NCI-H526 (cell line): ENCODE results near the gene MRPL33.
A peak's percentile ranks its signal among the peaks of the same experiment; 100 is the strongest.
"Not testable (repeated sequence)": the region's sequence is repeated elsewhere in the genome, so short reads cannot be mapped to it uniquely, and the experiment has no call there.

Experiments
- DNase-seq, 2 experiments: peaks; one replicate each; lab custom pipeline; 2025; lab: John Stamatoyannopoulos, UW

Gene MRPL33

GRCh38 chr2:27741673-27742072 lies 29.8 kb upstream of the MRPL33 start:
- DNase-seq: no peak

GRCh38 chr2:27742571-27742970 lies 28.9 kb upstream of the MRPL33 start:
- no peak for DNase-seq

GRCh38 chr2:27745494-27745893 lies 26.0 kb upstream of the MRPL33 start:
- not testable (repeated sequence) for DNase-seq

GRCh38 chr2:27746325-27746724 lies 25.2 kb upstream of the MRPL33 start:
- DNase-seq: no peak

GRCh38 chr2:27747827-27748352 lies 23.6 kb upstream of the MRPL33 start:
- DNase-seq: no peak

GRCh38 chr2:27748803-27749554 lies 22.5 kb upstream of the MRPL33 start:
- not testable (repeated sequence) for DNase-seq

GRCh38 chr2:27751377-27751776 lies 20.1 kb upstream of the MRPL33 start:
- DNase-seq: no peak

- peak; percentile 76 to 84 for DNase-seq
Measured at GRCh38 chr2:27752551-27753237, 18.8 kb upstream of the MRPL33 start.

- peak; percentile 48 to 84 for DNase-seq
Measured at GRCh38 chr2:27754138-27754588, 17.4 kb upstream of the MRPL33 start.

- DNase-seq: no peak
Measured at GRCh38 chr2:27754831-27755230, 16.7 kb upstream of the MRPL33 start.

GRCh38 chr2:27756091-27756490 lies 15.4 kb upstream of the MRPL33 start:
- no peak for DNase-seq

GRCh38 chr2:27756544-27757498 lies 14.7 kb upstream of the MRPL33 start:
- no peak for DNase-seq

GRCh38 chr2:27762951-27763906 lies 8.3 kb upstream of the MRPL33 start:
- DNase-seq: no peak

- no peak for DNase-seq
Measured at GRCh38 chr2:27763907-27764267, 7.6 kb upstream of the MRPL33 start.

GRCh38 chr2:27764526-27764925 lies 7.0 kb upstream of the MRPL33 start:
- not testable (repeated sequence) for DNase-seq

GRCh38 chr2:27765621-27766286 lies 5.8 kb upstream of the MRPL33 start:
- DNase-seq: peak in 1 of 2 experiments; percentile 16

GRCh38 chr2:27766287-27766661 lies 5.2 kb upstream of the MRPL33 start:
- no peak for DNase-seq

GRCh38 chr2:27771202-27771547 lies 344 bp upstream of the MRPL33 start:
- no peak for DNase-seq

GRCh38 chr2:27772804-27773203 lies 1.3 kb downstream of the MRPL33 start:
- DNase-seq: no peak

GRCh38 chr2:27773959-27774358 lies 2.4 kb downstream of the MRPL33 start:
- DNase-seq: no peak

- DNase-seq: no peak
Measured at GRCh38 chr2:27776097-27776496, 4.6 kb downstream of the MRPL33 start.
